ENCODE data around the gene MORN5.

The MORN5 gene

DNA sequence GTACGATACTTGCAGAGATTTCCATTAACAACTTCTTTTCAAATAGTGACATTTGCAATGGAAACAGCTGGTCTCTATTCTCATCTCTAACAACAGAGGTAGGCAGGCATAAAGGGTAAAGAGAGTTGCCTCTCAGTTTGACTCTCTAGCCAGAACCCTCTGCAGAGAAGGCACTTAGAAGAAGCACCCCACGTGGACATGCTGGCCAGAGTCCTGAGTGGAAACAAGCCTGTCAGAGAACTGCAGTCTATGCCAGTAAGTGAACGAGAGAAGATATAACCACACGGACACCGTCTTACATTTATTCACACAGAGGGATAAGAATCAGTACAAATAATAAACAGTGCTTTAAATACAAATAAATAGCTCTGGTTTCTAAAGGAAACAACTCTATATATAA is 80.0 kb downstream of the MORN5 start:
- no peaks in the 10 kb centered on the region for H3K36me3 ChIP-seq (ENCODE audit: insufficient read depth)
- no peaks in the 10 kb centered on the region for H3K27me3 ChIP-seq (ENCODE audit: insufficient read depth, low read depth)
- H4K20me1 ChIP-seq (ENCODE audit: insufficient read depth), result no peaks in the 10 kb centered on the region
- no peak overlapping the region for H3K27ac ChIP-seq
- H3K9ac ChIP-seq, result no peak overlapping the region
- no peak overlapping the region for H3K4me2 ChIP-seq
- TF ChIP-seq, protein P1, sequence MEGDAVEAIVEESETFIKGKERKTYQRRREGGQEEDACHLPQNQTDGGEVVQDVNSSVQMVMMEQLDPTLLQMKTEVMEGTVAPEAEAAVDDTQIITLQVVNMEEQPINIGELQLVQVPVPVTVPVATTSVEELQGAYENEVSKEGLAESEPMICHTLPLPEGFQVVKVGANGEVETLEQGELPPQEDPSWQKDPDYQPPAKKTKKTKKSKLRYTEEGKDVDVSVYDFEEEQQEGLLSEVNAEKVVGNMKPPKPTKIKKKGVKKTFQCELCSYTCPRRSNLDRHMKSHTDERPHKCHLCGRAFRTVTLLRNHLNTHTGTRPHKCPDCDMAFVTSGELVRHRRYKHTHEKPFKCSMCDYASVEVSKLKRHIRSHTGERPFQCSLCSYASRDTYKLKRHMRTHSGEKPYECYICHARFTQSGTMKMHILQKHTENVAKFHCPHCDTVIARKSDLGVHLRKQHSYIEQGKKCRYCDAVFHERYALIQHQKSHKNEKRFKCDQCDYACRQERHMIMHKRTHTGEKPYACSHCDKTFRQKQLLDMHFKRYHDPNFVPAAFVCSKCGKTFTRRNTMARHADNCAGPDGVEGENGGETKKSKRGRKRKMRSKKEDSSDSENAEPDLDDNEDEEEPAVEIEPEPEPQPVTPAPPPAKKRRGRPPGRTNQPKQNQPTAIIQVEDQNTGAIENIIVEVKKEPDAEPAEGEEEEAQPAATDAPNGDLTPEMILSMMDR (conservative IDR thresholded peaks at IDR 0.05; ENCODE audit: low read depth, low read length), result no peak
- H3K4me1 ChIP-seq (ENCODE audit: low read depth, poor library complexity, severe bottlenecking), result no peaks in the 10 kb centered on the region
- H3K79me2 ChIP-seq (ENCODE audit: insufficient read depth, low read depth), result no peaks in the 10 kb centered on the region
- no peak overlapping the region for H3K4me3 ChIP-seq (IDR thresholded peaks at IDR 0.05; ENCODE audit: insufficient read depth, low read depth, low read length)
- no peak overlapping the region for H2AFZ ChIP-seq (ENCODE audit: low read depth)

DNA sequence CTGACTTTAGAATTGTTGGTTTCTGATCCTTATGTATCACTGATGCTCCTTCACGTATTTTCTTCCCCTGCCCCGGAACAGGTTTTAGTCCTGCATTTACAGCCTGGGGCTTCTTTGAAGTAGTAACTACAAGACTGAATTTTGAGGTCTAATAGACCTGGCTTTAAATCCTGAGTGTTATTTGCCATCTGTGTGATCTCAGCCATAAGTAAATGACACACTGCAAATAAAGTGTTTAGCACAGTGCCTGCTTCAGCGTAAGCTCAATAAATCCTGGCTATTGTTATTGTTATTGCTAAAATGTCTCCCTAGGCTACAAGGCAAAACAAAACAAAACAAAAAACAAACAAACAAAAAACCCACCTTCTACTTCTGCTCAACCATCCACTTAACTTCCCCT is 84.6 kb downstream of the MORN5 start:
- no peak overlapping the region for H2AFZ ChIP-seq (ENCODE audit: low read depth)
- H4K20me1 ChIP-seq (ENCODE audit: insufficient read depth), result no peaks in the 10 kb centered on the region
- H3K27me3 ChIP-seq (ENCODE audit: insufficient read depth, low read depth), result no peaks in the 10 kb centered on the region
- H3K4me1 ChIP-seq (ENCODE audit: low read depth, poor library complexity, severe bottlenecking), result no peaks in the 10 kb centered on the region
- no peaks in the 10 kb centered on the region; the same call in 1 of the 2 replicates for H3K36me3 ChIP-seq (ENCODE audit: insufficient read depth)
- no peak overlapping the region for H3K4me3 ChIP-seq (IDR thresholded peaks at IDR 0.05; ENCODE audit: insufficient read depth, low read depth, low read length)
- H3K9ac ChIP-seq, result no peak overlapping the region
- H3K4me2 ChIP-seq, result no peak overlapping the region
- H3K27ac ChIP-seq, result no peak overlapping the region
- TF ChIP-seq, protein P1 (conservative IDR thresholded peaks at IDR 0.05; ENCODE audit: low read depth, low read length), result no peak
- H3K79me2 ChIP-seq (ENCODE audit: insufficient read depth, low read depth), result no peaks in the 10 kb centered on the region

DNA sequence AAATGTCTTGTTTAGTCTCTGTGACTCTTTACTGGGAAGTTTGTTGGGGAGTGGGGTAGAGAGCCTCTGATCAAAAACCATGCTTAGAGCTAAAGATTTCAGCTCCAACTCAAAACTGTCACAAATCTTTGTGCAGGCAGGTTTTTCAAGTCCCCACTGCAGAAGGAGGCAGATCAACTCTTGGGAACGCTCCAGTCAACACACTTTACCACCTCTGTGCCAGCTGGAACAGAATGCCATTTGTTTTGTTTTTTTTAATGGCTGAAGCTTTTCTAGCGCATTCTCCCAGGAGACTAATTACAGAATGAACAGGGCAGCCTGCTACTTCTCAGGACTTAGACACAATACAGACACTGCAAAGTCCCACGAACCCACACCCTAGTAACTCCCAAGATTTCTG is 87.0 kb downstream of the MORN5 start:
- no peaks in the 10 kb centered on the region for H3K4me1 ChIP-seq (ENCODE audit: low read depth, poor library complexity, severe bottlenecking)
- no peak overlapping the region for H3K4me3 ChIP-seq (IDR thresholded peaks at IDR 0.05; ENCODE audit: insufficient read depth, low read depth, low read length)
- H2AFZ ChIP-seq (ENCODE audit: low read depth), result no peak overlapping the region
- no peaks in the 10 kb centered on the region for H3K27me3 ChIP-seq (ENCODE audit: insufficient read depth, low read depth)
- no peak overlapping the region for H3K4me2 ChIP-seq
- H3K27ac ChIP-seq, result no peak overlapping the region
- H3K9ac ChIP-seq, result no peak overlapping the region
- no peaks in the 10 kb centered on the region for H3K79me2 ChIP-seq (ENCODE audit: insufficient read depth, low read depth)
- H3K36me3 ChIP-seq (ENCODE audit: insufficient read depth), result peaks cover 4% of the 10 kb centered on the region; the same call in 1 of the 2 replicates
- no peaks in the 10 kb centered on the region for H4K20me1 ChIP-seq (ENCODE audit: insufficient read depth)
- TF ChIP-seq, protein P1 (conservative IDR thresholded peaks at IDR 0.05; ENCODE audit: low read depth, low read length), result no peak

DNA sequence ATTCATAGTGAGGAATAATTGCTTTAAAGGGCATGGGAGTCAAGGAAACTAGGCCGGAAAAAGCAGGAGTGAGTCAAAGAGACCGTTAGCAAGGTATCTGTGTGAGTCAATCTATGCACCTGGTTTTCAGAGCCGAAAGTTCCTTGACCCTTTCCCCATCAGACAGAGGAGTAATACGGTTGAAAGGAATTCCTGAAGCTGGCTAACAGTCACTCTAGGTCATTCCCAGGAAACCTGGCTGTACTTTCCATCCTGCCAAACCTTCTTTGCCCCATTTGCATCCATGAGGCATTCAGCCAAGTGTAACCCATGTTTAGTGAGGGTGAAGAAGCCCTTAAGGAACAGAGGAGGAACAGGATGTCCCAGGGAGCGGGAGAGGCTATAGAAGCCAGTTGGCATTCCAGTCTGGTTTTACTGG is 88.7 kb downstream of the MORN5 start:
- H4K20me1 ChIP-seq (ENCODE audit: insufficient read depth), result no peaks in the 10 kb centered on the region

More for the DNA sequence above, 88.7 kb downstream of the MORN5 start:
- Histone ChIP-seq H3K79me2 (ENCODE audit: insufficient read depth, low read depth) (no peaks in the 10 kb centered on the region), H3K4me2 (no peak overlapping the region), H3K4me3 (IDR thresholded peaks at IDR 0.05; ENCODE audit: insufficient read depth, low read depth, low read length) (no peak overlapping the region), H2AFZ (ENCODE audit: low read depth) (no peak overlapping the region), H3K27me3 (ENCODE audit: insufficient read depth, low read depth) (no peaks in the 10 kb centered on the region), H3K36me3 (ENCODE audit: insufficient read depth) (peaks cover 4% of the 10 kb centered on the region; the same call in 1 of the 2 replicates), H3K27ac (no peak overlapping the region), H3K4me1 (ENCODE audit: low read depth, poor library complexity, severe bottlenecking) (no peaks in the 10 kb centered on the region), H3K9ac (no peak overlapping the region)
- TF ChIP-seq, protein P1 (conservative IDR thresholded peaks at IDR 0.05; ENCODE audit: low read depth, low read length), result no peak

Measured in KMS-11 (cell line).